Cortex of kidney (tissue), 1 donor: ENCODE results near the gene ACVR1.

ENCODE experiments used
- DNase-seq: peaks from one replicate; lab custom pipeline; 2025; lab: John Stamatoyannopoulos, UW

The ACVR1 gene

DNA sequence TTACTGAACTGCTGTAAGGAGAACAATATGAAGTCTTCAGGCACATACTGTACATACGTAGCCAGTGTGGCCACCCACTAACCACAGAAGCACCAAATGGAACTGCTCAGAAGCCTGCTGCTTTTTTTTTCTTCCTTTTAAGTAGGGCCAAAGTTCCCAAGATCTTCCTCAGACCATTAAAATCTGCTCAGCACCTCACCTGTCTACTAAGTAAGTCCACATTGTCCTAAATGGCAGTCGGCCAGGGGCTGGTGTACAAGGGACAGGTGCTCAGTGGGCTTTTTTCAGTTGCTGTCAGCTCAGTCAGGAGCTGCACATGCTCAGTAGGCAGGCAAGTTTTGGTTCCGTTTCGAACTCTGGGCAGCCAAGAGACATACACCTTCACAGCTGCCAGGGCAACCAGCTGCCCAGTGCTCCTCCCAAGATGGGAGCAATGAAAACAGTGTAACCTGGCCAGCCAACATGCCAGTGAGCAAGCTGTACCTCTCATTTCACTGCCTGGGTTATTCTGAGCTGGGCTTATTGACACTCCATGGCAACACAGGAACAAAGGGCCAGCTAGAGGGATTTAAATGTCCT, 86.1 kb downstream of the ACVR1 start:
- DNase-seq = no peak

- no peak for DNase-seq
These were observed 86.9 kb downstream of the ACVR1 start for GRCh38 chr2:157789256-157789655.

DNA sequence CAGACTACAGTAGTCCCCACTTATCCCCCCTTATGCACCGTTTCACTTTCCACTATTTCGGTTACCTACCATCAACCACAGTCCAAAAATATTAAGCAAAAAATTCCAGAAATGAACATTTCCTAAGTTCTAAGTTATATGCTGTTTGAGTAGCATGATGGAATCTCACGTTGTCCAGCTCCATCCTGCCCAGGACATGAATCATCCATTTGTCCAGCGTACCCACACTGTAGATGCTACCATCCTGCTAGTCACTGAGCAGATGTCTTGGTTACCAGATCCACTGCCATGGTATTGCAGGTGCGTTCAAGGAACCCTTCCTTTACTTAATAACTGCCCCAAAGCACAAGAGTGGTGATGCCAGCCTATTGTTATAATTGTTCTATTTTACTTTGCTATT, 87.9 kb downstream of the ACVR1 start:
- DNase-seq = no peak

DNA sequence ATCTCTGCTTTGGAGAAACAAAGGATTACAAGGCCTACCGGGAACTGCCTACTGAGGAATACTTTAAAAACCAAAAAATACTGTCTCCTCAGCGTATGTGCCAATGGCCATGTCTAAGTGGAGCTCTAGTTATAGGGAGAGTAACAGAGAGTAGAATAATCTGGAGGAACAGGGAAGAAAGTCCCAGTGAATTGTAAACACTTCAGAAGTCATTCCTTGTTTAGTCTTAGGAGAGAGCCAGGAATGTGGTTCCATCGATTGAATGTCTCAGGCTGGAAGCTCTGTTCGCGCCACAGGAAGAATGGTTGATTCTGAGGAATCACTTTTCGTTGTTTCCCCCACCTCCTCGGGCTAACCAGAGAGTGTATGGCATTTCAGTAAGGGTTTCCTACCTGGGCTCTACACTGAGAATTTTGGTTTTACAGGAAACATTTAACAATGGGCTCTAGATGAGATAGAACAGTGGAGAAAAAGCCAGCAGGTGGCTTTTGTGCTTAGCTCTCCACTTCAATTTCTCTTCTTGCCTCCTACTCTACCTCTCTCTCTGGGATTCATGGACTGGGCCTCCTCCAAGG, 88.7 kb downstream of the ACVR1 start:
- no peak for DNase-seq

GRCh38 chr2:157786663-157787363, 89.3 kb downstream of the ACVR1 start:
- DNase-seq = no peak

- no peak for DNase-seq
These were observed 90.1 kb downstream of the ACVR1 start for GRCh38 chr2:157785866-157786662.

DNA sequence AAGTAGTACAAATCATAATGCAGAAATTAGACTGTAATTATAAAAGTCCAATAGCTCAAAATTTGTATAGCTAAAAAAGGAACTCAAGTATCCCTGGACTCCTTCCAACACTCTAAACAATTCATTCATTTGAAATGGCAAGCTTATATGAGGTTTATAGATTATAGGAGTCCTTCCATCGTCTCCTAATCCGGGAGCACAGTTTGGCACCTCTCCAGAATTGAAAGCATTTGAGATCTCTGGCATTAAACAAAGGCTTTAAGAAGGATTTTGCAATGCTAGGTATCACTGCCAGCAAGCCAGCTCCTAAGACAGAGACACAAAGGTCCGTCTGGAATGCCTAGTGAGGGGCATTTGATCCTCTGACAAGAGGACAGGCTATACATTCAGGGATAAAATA, 90.9 kb downstream of the ACVR1 start:
- no peak for DNase-seq

DNA sequence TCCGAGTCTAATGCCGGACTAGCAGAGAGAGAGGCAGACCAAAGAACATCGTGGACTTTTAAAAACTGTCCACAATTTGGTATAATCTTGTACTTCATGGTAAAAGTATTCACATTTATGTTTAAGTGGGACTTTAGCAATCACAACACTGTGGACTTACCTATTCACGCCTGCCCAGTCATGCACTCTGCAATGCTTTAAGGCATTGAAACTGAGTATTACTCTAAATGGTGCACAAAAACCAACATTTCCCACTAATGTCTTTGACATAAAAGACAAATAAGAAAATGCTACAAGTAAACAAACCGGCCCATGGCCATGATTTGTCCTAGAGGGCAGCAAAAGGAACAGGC, 91.3 kb downstream of the ACVR1 start:
- DNase-seq = no peak

- DNase-seq = no peak
These were observed 91.8 kb downstream of the ACVR1 start for GRCh38 chr2:157784169-157784822.

- no peak for DNase-seq
These were observed 92.9 kb downstream of the ACVR1 start for GRCh38 chr2:157783245-157783644.

GRCh38 chr2:157782057-157782845, 93.9 kb downstream of the ACVR1 start:
- DNase-seq = no peak

GRCh38 chr2:157780211-157780610, 95.9 kb downstream of the ACVR1 start:
- no peak for DNase-seq

GRCh38 chr2:157779794-157780193, 96.3 kb downstream of the ACVR1 start:
- no peak for DNase-seq

- no peak for DNase-seq
These were observed 98.7 kb downstream of the ACVR1 start for GRCh38 chr2:157777427-157777826.

DNA sequence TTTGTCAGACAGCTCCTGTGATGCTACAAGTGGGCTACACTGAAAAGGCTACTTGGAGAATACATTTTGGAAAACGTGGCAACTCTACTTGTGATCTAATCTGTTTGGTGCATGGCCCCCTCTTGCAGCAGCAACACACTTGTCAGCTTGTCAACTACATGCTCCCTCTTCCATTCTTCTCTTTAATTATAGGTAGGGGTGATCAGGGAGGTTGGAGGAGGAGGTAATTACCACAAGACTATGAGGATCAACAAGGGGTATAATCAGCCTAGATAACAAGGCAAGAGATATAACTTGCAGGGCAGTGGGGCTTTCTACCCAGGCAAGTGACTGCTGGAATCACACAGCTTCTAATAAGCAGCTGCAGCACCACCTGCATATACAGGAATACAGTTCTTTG, 104.9 kb downstream of the ACVR1 start:
- DNase-seq = no peak

- DNase-seq = no peak
These were observed 106.3 kb downstream of the ACVR1 start for GRCh38 chr2:157769856-157770255.

GRCh38 chr2:157764386-157764785, 111.7 kb downstream of the ACVR1 start:
- DNase-seq = no peak

- DNase-seq = no peak
These were observed 114.6 kb downstream of the ACVR1 start for GRCh38 chr2:157761520-157761919.

DNA sequence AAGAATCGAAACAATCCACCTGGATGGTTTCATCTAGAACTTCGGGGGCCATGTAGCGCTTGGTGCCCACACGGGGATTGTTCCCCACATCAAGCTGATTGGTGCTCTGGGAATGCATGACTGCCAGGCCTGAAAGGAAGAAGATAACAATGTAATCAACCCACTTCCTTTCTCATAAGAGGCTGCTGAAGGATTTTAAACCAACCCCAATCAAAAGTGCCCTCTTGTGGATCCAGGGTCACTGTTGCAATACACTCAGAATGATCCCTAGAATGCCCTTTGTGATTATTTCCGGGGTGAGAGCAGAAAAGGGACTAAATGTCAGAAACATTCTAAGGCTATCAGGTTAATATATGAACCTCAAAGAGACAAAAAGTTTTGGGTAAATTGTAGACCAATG, 115.2 kb downstream of the ACVR1 start:
- no peak for DNase-seq

DNA sequence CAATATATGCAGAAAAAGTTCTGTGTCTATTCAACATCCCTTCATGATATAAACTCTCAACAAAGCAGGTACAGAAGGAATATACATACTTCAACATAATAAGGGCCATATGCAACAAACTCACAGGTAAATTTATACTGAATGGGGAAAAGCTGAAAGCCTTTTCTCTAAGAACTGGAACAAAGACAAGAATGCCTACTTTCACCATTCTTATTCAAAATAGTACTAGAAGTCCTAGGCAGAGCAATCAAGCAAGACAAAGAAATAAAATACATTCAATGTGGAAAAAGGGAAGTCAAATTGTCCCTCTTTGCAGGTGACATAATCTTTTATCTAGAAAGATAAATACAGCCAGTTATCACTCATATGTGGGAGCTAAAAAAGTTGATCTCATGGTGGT, 116.3 kb downstream of the ACVR1 start:
- DNase-seq = no peak

- no peak for DNase-seq
These were observed 117.5 kb downstream of the ACVR1 start for GRCh38 chr2:157758586-157758985.

- DNase-seq = no peak
These were observed 118.6 kb downstream of the ACVR1 start for GRCh38 chr2:157757500-157757899.
